ENCODE measurements around the gene MAP3K5.

GRCh38 chr6:136719280-136720044, 72.8 kb downstream of the MAP3K5 start:
- TF ChIP-seq HDAC2 (IDR thresholded peaks at IDR 0.05; ENCODE audit: borderline replicate concordance in 1 of 2, low read depth in 2 of 2, low read length in 2 of 2) (no peak), SIX5 (IDR thresholded peaks at IDR 0.05; ENCODE audit: low read depth, low read length) (no peak), EZH2 (IDR thresholded peaks at IDR 0.05; ENCODE audit: low read depth, low read length, severe bottlenecking) (no peak)

Data from H1 (cell line).